ENCODE data around the gene KCNK18. TPM values are rescaled to one million over a fixed set of nuclear protein-coding genes. Genes with fewer than 3 reads are reported as not detected.

Gene KCNK18
- total RNA-seq, 1 donor = not detected

- Histone ChIP-seq H2AFZ (ENCODE audit: low read length) (no peak overlapping the region), H3K4me2 (ENCODE audit: insufficient read depth, low read length) (no peak overlapping the region), H4K20me1 (ENCODE audit: insufficient read depth, low read length) (no peaks in the 10 kb centered on the region), H3K9me3 (ENCODE audit: low read depth, low read length) (no peaks in the 10 kb centered on the region), H3K79me2 (ENCODE audit: insufficient read depth, low read length) (no peaks in the 10 kb centered on the region), H3K27ac (ENCODE audit: low read depth, low read length) (no peak overlapping the region), H3K4me1 (ENCODE audit: insufficient read depth, low read length) (no peaks in the 10 kb centered on the region), H3K27me3 (ENCODE audit: insufficient read depth, low read length) (peaks cover 2% of the 10 kb centered on the region), H3K4me3 (ENCODE audit: insufficient read depth, low read length) (no peak overlapping the region), H3K36me3 (ENCODE audit: insufficient read depth, low read length) (no peaks in the 10 kb centered on the region)
- TF ChIP-seq CTCF (IDR thresholded peaks at IDR 0.05; ENCODE audit: extremely low read depth, low read depth, low read length) = no peak
- no peak for DNase-seq (ENCODE audit: insufficient read length, low spot score, missing footprints)
Measured at GRCh38 chr10:117188371-117188770, 8.9 kb upstream of the KCNK18 start.

- H3K4me3 ChIP-seq (ENCODE audit: insufficient read depth, low read length) = no peak overlapping the region
- H3K36me3 ChIP-seq (ENCODE audit: insufficient read depth, low read length) = no peaks in the 10 kb centered on the region
- no peaks in the 10 kb centered on the region for H3K9me3 ChIP-seq (ENCODE audit: low read depth, low read length)
- H3K27me3 ChIP-seq (ENCODE audit: insufficient read depth, low read length) = no peaks in the 10 kb centered on the region
- no peak for DNase-seq (ENCODE audit: insufficient read length, low spot score, missing footprints)
- H3K4me1 ChIP-seq (ENCODE audit: insufficient read depth, low read length) = no peaks in the 10 kb centered on the region
- H4K20me1 ChIP-seq (ENCODE audit: insufficient read depth, low read length) = no peaks in the 10 kb centered on the region
- TF ChIP-seq CTCF (IDR thresholded peaks at IDR 0.05; ENCODE audit: extremely low read depth, low read depth, low read length) = no peak
- H2AFZ ChIP-seq (ENCODE audit: low read length) = no peak overlapping the region
- H3K27ac ChIP-seq (ENCODE audit: low read depth, low read length) = no peak overlapping the region
- no peak overlapping the region for H3K4me2 ChIP-seq (ENCODE audit: insufficient read depth, low read length)
- no peaks in the 10 kb centered on the region for H3K79me2 ChIP-seq (ENCODE audit: insufficient read depth, low read length)
Measured at GRCh38 chr10:117189557-117189956, 7.7 kb upstream of the KCNK18 start.

GRCh38 chr10:117198088-117198487 is 799 bp downstream of the KCNK18 start:
- H4K20me1 ChIP-seq (ENCODE audit: insufficient read depth, low read length) = no peaks in the 10 kb centered on the region
- H3K4me3 ChIP-seq (ENCODE audit: insufficient read depth, low read length) = no peak overlapping the region
- no peak overlapping the region for H3K27ac ChIP-seq (ENCODE audit: low read depth, low read length)
- H3K9me3 ChIP-seq (ENCODE audit: low read depth, low read length) = no peaks in the 10 kb centered on the region
- H3K79me2 ChIP-seq (ENCODE audit: insufficient read depth, low read length) = no peaks in the 10 kb centered on the region
- H2AFZ ChIP-seq (ENCODE audit: low read length) = no peak overlapping the region
- no peaks in the 10 kb centered on the region for H3K4me1 ChIP-seq (ENCODE audit: insufficient read depth, low read length)
- no peaks in the 10 kb centered on the region for H3K36me3 ChIP-seq (ENCODE audit: insufficient read depth, low read length)
- no peaks in the 10 kb centered on the region for H3K27me3 ChIP-seq (ENCODE audit: insufficient read depth, low read length)
- DNase-seq (ENCODE audit: insufficient read length, low spot score, missing footprints) = no peak
- no peak for TF ChIP-seq CTCF (IDR thresholded peaks at IDR 0.05; ENCODE audit: extremely low read depth, low read depth, low read length)
- no peak overlapping the region for H3K4me2 ChIP-seq (ENCODE audit: insufficient read depth, low read length)

GRCh38 chr10:117201826-117202225 is 4.5 kb downstream of the KCNK18 start:
- Histone ChIP-seq H4K20me1 (ENCODE audit: insufficient read depth, low read length) (no peaks in the 10 kb centered on the region), H3K4me3 (ENCODE audit: insufficient read depth, low read length) (no peak overlapping the region), H3K79me2 (ENCODE audit: insufficient read depth, low read length) (no peaks in the 10 kb centered on the region), H3K36me3 (ENCODE audit: insufficient read depth, low read length) (no peaks in the 10 kb centered on the region), H2AFZ (ENCODE audit: low read length) (no peak overlapping the region), H3K4me2 (ENCODE audit: insufficient read depth, low read length) (no peak overlapping the region), H3K4me1 (ENCODE audit: insufficient read depth, low read length) (no peaks in the 10 kb centered on the region), H3K27ac (ENCODE audit: low read depth, low read length) (no peak overlapping the region), H3K9me3 (ENCODE audit: low read depth, low read length) (no peaks in the 10 kb centered on the region), H3K27me3 (ENCODE audit: insufficient read depth, low read length) (no peaks in the 10 kb centered on the region)
- DNase-seq (ENCODE audit: insufficient read length, low spot score, missing footprints) = no peak
- no peak for TF ChIP-seq CTCF (IDR thresholded peaks at IDR 0.05; ENCODE audit: extremely low read depth, low read depth, low read length)

Measured in osteoblast (primary cell).